B cell (primary cell): Measurements from ENCODE around the gene TRANK1. TPM values are rescaled to one million over a fixed set of nuclear protein-coding genes. Genes with fewer than 3 reads are reported as not detected.

Experiments
- ATAC-seq: fragments of 200-7000 bp; cut with Tn5 transposase; one replicate; pipeline ENCODE4 v1.10.0; 2021; ENCODE audit warnings: low read depth, mild to moderate bottlenecking, moderate number of reproducible peaks, moderate library complexity
- CTCF ChIA-PET: fragments of 350-600 bp; sonication (Branson Sonifier 250); formaldehyde crosslinking; loops from one replicate; lab custom pipeline; 2021; ENCODE audit warnings: antibody characterized with exemption, inconsistent platforms; lab: Charles Lee
- POLR2A ChIA-PET: fragments of 350-600 bp; sonication (Branson Sonifier 250); formaldehyde crosslinking; loops from one replicate; lab custom pipeline; 2021; ENCODE audit warnings: antibody characterized with exemption; lab: Charles Lee
- DNase-seq: peaks from one replicate; pipeline ENCODE4 v3.0.0; 2013
- H2AFZ ChIP-seq: 2 replicates; pipeline ENCODE4 v1.6.1; 2012; ENCODE audit warnings: mild to moderate bottlenecking, low read depth, low read length; ENCODE audit not compliant: insufficient read depth, poor library complexity, severe bottlenecking
- H3K27ac ChIP-seq, 2 donors: 1 replicate in 1 of 2; 2 replicates in 1 of 2; pipeline ENCODE4 v1.5.1; 2012 to 2013; ENCODE audit warnings: low read length in 2 of 2, mild to moderate bottlenecking in 2 of 2, moderate library complexity in 1 of 2
- H3K27me3 ChIP-seq, 4 experiments: fragments of 200-600 bp in 1 of 4; sonication (generic) in 1 of 4; replicated peaks in 1 of 4; 1 replicate in 2 of 4; 2 replicates in 2 of 4; pipeline versions ENCODE4 v1.6.1 to v1.7.0; 2013 to 2016; ENCODE audit warnings: low read length in 3 of 4, mild to moderate bottlenecking in 2 of 4, mixed read lengths in 1 of 4, moderate library complexity in 1 of 4; ENCODE audit not compliant: insufficient read depth in 4 of 4, control insufficient read depth in 3 of 4; ENCODE audit errors: control extremely low read depth in 1 of 4
- H3K36me3 ChIP-seq, 2 experiments: replicated peaks in 1 of 2; 1 replicate in 1 of 2; 2 replicates in 1 of 2; pipeline versions ENCODE4 v1.6.1 to v1.7.1; 2013; ENCODE audit warnings: low read length in 1 of 2; ENCODE audit not compliant: insufficient read depth in 2 of 2, control insufficient read depth in 1 of 2; ENCODE audit errors: control extremely low read depth in 1 of 2, extremely low read depth in 1 of 2
- H3K4me1 ChIP-seq, 2 donors: fragments of 200-600 bp in 1 of 2; sonication (generic) in 1 of 2; 1 replicate in 1 of 2; 2 replicates in 1 of 2; pipeline versions ENCODE4 v1.5.1 to v1.6.1; 2013 to 2017; ENCODE audit warnings: low read length in 2 of 2; ENCODE audit not compliant: control insufficient read depth in 2 of 2, insufficient read depth in 2 of 2
- H3K4me2 ChIP-seq: replicated peaks from 2 replicates; pipeline ENCODE3; 2012; ENCODE audit warnings: mild to moderate bottlenecking, low read depth, low read length; ENCODE audit not compliant: poor library complexity, severe bottlenecking
- H3K4me3 ChIP-seq, 5 experiments: fragments of 200-600 bp in 1 of 5; sonication (generic) in 1 of 5; 1 replicate in 3 of 5; 2 replicates in 2 of 5; pipeline versions ENCODE4 v1.5.1 to v1.7.0; 2011 to 2016; ENCODE audit warnings: low read length in 4 of 5, mild to moderate bottlenecking in 4 of 5, low read depth in 2 of 5, control low read depth in 1 of 5, moderate library complexity in 1 of 5; ENCODE audit not compliant: insufficient read depth in 1 of 5; ENCODE audit errors: control extremely low read depth in 1 of 5, extremely low read depth in 1 of 5
- H3K79me2 ChIP-seq: fragments of 200-600 bp; sonication (generic); one replicate; pipeline ENCODE4 v1.6.0; 2016; ENCODE audit warnings: low read length; ENCODE audit not compliant: control insufficient read depth, insufficient read depth
- H3K9ac ChIP-seq: fragments of 200-600 bp; sonication (generic); 2 replicates; pipeline ENCODE4 v1.6.1; 2017; ENCODE audit warnings: mild to moderate bottlenecking, low read length, moderate library complexity
- H3K9me3 ChIP-seq, 3 donors: one replicate each; pipeline versions ENCODE4 v1.6.1 to v1.7.1; 2013; ENCODE audit warnings: low read length in 2 of 3; ENCODE audit not compliant: control insufficient read depth in 2 of 3, insufficient read depth in 1 of 3; ENCODE audit errors: control extremely low read depth in 1 of 3
- H4K20me1 ChIP-seq: 2 replicates; pipeline ENCODE4 v1.6.0; 2012; ENCODE audit warnings: mild to moderate bottlenecking, low read length; ENCODE audit not compliant: insufficient read depth, control insufficient read depth, poor library complexity, severe bottlenecking
- H3K27ac Mint-ChIP-seq: one replicate; pipeline ENCODE4 v1.8.0; 2021; ENCODE audit warnings: mixed read lengths
- H3K27me3 Mint-ChIP-seq: one replicate; pipeline ENCODE4 v1.8.0; 2021; ENCODE audit warnings: mixed read lengths
- H3K4me1 Mint-ChIP-seq: one replicate; pipeline ENCODE4 v1.8.0; 2021; ENCODE audit warnings: mixed read lengths
- H3K4me3 Mint-ChIP-seq: one replicate; pipeline ENCODE4 v1.8.0; 2021; ENCODE audit warnings: mixed read lengths
- H3K9me3 Mint-ChIP-seq: one replicate; pipeline ENCODE4 v1.8.0; 2022; ENCODE audit warnings: mixed read lengths; ENCODE audit not compliant: insufficient read depth
- EZH2 ChIP-seq: IDR thresholded peaks from 2 replicates; pipeline ENCODE4 v1.6.1; 2012; ENCODE audit warnings: borderline replicate concordance, low read depth, mild to moderate bottlenecking, moderate library complexity, low read length; ENCODE audit not compliant: insufficient read depth, poor library complexity, severe bottlenecking
- WGBS: methylation state at CpG from one replicate; pipeline ENCODE4 v1.1.5; 2013; ENCODE audit warnings: missing lambda C conversion rate; ENCODE audit not compliant: insufficient coverage; 5-methylcytosine and 5-hydroxymethylcytosine counted together
- intact Hi-C: fragments of 100-400 bp; cut with micrococcal nuclease; formaldehyde crosslinking; loops from one replicate; pipeline ENCODE4 v1.10.0; 2022
- polyA plus RNA-seq: library from polyadenylated mRNA; depleted of rRNA; stranded (reverse); fragments of >200 nt; gene quantifications from 2 replicates; pipeline ENCODE4 v1.2.3, GENCODE V29; 2012
- total RNA-seq, 2 donors: library from RNA; stranded (reverse); fragments of 120-200 nt in 1 of 2; gene quantifications; 1 replicate in 1 of 2; 2 replicates in 1 of 2; pipeline versions ENCODE4 v1.2.3 to v1.2.4, GENCODE V29; 2013 to 2022
- TF ChIP-seq, protein P1 (sequence below): fragments of 200-600 bp; IDR thresholded peaks from one replicate; pipeline ENCODE4 v1.8.0; 2022; ENCODE audit warnings: antibody characterized with exemption, mild to moderate bottlenecking

TRANK1 gene
- total and polyA plus RNA-seq, 2 donors (not counting 1 experiment from before 2014, with no cell fraction given), result 20.8 to 147 TPM

GRCh38 chr3:36893137-36893557 is 51.7 kb downstream of the TRANK1 start:
- no peaks in the 10 kb centered on the region for H4K20me1 ChIP-seq
- Mint-ChIP-seq H3K9me3 (no peaks in the 10 kb centered on the region), H3K4me1 (peaks cover 84% of the 10 kb centered on the region), H3K4me3 (peak overlapping the region; percentile 70), H3K27ac (peak overlapping the region; percentile 97), H3K27me3 (no peaks in the 10 kb centered on the region)
- peak overlapping the region; percentile 5 for H3K9ac ChIP-seq
- H3K27me3 ChIP-seq, result no peaks in the 10 kb centered on the region
- H3K9me3 ChIP-seq, result no peaks in the 10 kb centered on the region
- peaks cover 73% of the 10 kb centered on the region for H3K79me2 ChIP-seq
- ATAC-seq (peak; percentile 50), DNase-seq (peak; percentile 83)
- TF ChIP-seq, protein P1, sequence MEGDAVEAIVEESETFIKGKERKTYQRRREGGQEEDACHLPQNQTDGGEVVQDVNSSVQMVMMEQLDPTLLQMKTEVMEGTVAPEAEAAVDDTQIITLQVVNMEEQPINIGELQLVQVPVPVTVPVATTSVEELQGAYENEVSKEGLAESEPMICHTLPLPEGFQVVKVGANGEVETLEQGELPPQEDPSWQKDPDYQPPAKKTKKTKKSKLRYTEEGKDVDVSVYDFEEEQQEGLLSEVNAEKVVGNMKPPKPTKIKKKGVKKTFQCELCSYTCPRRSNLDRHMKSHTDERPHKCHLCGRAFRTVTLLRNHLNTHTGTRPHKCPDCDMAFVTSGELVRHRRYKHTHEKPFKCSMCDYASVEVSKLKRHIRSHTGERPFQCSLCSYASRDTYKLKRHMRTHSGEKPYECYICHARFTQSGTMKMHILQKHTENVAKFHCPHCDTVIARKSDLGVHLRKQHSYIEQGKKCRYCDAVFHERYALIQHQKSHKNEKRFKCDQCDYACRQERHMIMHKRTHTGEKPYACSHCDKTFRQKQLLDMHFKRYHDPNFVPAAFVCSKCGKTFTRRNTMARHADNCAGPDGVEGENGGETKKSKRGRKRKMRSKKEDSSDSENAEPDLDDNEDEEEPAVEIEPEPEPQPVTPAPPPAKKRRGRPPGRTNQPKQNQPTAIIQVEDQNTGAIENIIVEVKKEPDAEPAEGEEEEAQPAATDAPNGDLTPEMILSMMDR, result no peak
- TF ChIP-seq EZH2, result no peak
- H2AFZ ChIP-seq, result no peak overlapping the region
- 71% methylated on average over 1 of the region's 2 CpGs for WGBS
- intact Hi-C loops, result loop anchor here (1.0 to 2.0 kb wide), 4 partner anchors 19 to 100 kb away; partner anchors contain the start of genes EPM2AIP1, MLH1 and TRANK1
- peak overlapping the region; percentile 77 for H3K4me2 ChIP-seq
- CTCF ChIA-PET, result interaction anchor here (1.3 to 9.2 kb wide), 10 partner anchors 11 to 99 kb away, joined by 3 to 90 read pairs (median 14); partner anchors contain the start of genes EPM2AIP1, MLH1 and TRANK1
- peak overlapping the region; percentile 84 to 97 for H3K27ac ChIP-seq
- peaks cover 78% of the 10 kb centered on the region in 2 donors for H3K4me1 ChIP-seq
- POLR2A ChIA-PET, result interaction anchor here (0.6 to 3.4 kb wide), 7 partner anchors 14 to 95 kb away, joined by 3 to 15 read pairs (median 5); partner anchors contain the start of gene TRANK1
- H3K36me3 ChIP-seq, result peaks cover 2 to 56% of the 10 kb centered on the region in 2 experiments
- peak overlapping the region in 1 of 5 experiments; percentile 4 for H3K4me3 ChIP-seq
